Activated CD4-positive, alpha-beta T cell treated with anti-CD3 and anti-CD28 coated beads, Interleukin-2, amount 50 U/mL, for 1 hour (primary cell): ENCODE measurements around the gene FGR.

ENCODE experiments used
- DNase-seq: peaks from one replicate; pipeline ENCODE4 v3.0.0-alpha.2; 2020

The FGR gene

GRCh38 chr1:27615346-27616192 is 19.4 kb downstream of the FGR start:
- DNase-seq: no peak

DNA sequence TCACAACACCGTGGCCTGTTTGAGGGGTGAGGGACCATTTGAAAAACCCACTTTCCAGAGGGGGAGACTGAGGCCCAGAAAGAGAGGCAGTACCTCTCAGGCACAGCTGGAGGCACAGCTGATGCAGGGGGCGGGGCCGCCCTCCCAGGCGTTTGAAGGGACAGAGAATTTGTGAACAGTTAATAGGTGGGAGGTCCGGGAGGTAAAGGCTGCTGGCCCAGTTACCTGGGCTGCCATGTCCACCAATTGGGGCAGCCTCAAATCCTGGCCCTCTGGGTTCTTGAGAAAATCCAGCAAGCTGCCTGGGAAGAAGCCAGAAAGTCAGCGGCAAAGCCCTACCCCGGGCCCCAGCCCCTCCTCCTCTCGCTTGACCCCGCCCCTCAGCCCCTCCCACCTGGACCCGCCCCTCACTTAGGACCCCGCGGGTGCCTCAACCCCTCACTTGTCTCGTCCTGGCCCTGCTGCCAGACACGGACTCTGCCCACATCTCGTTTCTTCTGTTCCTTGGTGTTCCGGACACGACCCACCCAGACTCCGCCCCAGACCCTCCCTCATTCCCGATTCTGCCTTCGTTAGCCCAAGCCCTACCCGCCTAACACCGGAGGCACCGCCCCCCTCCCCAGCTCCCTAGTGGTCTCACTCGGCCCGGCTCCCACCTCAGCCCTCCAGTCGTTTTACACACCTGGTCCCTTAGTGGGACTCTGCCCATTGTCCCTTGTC is 20.2 kb downstream of the FGR start:
- DNase-seq: no peak

DNA sequence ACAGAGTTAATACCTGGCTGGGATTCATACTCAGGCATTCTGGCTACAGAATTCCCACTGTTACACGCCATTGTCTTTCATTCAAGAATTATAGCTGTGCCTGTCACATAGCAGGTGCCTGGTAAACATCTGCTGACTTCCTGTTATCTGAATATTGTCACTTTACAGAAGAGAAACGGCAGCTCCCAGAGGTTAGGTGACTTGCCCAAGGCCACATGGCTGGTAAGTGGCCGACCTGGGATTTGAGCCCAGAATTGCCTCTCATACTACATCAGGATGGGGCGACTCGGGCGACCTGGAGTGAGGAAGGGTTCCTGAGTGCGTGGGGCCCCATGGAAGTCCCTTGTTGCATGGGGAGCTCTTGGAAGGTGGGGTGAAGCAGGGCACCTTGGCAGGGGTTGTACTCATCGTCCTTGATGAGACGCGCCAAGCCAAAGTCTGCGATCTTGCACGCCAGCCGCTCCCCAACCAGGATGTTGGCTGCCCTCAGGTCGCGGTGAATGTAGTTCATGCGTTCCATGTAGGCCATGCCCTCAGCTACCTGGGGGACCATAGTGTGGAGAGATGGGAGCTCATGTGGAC is 20.9 kb downstream of the FGR start:
- no peak for DNase-seq

DNA sequence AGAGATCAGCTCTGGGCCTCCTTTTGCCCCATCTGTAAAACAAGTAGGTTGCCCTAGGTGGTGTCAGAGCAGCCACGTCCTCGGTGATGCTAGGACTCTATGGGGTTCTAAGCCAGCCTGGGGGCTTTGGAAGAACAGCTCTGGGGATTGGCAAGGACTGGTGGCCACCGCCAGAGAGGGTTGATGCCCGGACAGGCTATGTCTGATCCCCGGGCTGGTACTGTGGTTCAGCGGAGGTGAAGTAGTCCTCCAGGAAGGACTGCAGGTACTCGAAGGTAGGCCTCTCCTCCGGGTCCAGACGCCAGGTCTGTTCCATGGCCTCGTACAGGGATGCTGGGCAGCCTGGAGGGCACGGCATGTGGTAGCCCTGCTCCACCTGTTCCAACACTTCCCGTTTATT is 22.3 kb downstream of the FGR start:
- no peak for DNase-seq

DNA sequence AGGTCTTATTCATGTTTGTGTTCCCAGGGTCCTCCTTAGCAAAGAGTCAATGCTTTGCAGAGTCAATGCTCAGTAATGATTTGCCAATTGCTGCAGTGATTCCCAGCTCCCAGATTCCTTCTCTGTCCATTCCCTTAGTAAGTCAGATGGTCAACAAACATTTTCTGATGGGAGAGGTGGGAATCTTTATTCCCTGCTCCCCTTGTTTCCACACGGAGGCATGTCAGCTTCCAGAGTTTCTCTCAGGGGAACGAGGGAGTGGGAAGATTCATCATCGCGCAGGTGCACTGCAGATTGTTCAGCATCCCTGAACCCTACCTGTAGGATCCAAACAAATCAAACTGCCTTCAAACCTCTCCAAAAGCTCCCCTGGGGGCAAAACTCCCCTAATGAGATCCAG is 23.5 kb downstream of the FGR start:
- no peak for DNase-seq

DNA sequence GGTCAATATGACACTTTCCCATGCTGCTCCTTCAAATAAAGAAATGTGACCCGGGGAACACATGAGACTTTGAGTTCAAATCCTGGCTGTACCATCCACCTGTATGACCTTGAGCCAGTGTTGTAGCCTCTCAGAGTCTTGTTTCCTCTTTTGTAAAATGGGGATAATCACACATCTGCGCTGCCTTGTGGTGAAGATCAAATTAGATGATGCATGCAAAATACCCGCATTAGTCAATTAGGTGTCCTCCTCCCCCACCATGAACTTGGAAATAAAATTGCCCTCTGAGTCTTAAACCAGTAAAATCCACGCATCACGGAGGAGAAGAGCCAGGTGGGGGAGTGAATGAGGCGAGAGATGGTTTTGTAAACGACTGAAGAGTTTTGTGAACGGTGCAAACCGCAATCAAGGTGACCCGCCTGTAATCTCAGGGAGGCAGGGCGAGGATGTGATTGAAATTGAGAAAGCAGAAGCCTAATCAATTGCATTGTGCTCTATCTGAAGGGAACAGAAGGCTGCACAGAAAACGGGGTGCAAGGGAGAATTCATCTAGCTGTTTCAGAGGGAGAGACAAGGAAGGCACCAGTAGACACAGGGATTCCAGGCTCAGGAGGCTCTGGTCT is 25.3 kb downstream of the FGR start:
- no peak for DNase-seq

DNA sequence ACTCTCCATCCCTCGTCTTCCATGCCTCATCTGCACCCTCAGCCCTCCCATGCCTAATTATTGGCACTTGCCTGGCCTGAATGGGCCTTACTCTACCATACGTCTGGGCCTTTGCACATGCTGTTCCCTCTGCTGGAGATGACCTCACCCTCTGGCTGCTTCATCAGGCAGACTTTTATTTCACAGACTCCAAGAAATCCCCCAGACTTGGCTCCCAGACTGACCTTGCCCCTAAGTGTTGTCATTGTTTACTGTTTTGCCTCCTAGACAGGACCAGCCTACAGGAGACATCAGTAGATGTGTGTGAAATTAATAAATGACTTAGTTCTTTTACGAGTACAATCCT is 25.8 kb downstream of the FGR start:
- no peak for DNase-seq

- DNase-seq: no peak
These were observed 27.7 kb downstream of the FGR start for GRCh38 chr1:27607239-27607804.

- DNase-seq: no peak
These were observed 28.2 kb downstream of the FGR start for GRCh38 chr1:27606708-27607238.

- peak; percentile 63 for DNase-seq
These were observed 28.9 kb downstream of the FGR start for GRCh38 chr1:27605796-27606707.

DNA sequence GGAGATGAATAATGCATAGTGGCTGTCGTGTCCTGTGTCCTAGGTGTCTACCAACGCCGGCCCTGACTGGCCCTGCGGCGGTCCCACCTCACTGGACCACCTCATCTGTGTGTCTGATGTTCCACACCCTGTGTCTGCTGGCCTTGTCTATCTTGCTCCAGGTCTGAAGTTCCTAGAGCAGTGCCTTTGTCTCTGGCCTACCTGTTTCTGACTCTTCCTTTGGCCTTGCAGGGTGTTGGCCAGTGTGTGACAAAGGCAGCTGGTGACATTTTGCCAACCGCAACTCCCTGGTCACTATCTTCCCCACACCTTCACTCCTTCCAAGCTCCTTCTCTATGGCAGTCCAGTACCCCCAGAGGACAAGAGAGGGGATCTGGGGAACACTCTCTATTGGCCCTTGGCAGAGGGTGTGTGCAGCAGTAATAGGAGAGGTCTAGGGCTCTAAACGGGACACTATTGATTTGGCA is 29.7 kb downstream of the FGR start:
- no peak for DNase-seq

DNA sequence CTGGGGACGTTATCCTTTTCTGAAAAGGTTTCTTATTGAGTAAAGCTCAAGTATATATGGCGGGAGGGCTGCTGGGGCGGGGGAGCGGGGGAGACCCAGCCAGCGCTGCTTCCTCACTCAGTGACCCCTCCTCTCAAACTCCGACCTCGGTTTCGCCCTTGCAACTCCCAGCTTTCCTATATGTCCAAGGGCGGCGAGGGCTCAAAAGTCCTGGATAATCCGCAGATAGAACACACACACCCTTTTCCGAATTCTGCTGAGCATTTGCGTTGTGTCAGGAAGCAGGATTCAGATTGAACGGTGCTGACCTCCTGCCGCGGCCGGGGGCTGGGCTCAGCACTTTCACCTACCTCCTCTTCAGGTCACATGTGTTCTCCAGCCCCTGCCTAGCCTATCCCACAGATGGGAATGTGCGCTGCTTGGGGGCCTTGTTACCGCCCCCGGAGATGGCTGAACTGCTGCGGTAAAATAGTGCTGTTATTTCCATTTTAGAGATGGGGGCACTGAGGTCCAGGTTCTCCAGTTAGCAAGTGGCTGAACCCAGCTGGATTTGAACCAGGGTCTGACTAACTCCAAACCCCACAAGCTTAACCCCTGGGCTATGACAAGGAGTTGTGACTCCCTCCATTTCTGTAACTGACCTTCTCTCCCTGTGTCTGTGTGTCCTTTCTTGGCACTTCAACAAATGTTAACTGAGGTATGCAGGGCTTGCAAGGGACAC is 30.2 kb downstream of the FGR start:
- DNase-seq: no peak

GRCh38 chr1:27603681-27604578 is 31.1 kb downstream of the FGR start, which contains the start of gene AHDC1:
Gene AHDC1, minus strand, starts transcription at chr1:27604144. Its CDS starts 52,029 bp downstream, at chr1:27552115.
- peak; percentile 92 for DNase-seq

DNA sequence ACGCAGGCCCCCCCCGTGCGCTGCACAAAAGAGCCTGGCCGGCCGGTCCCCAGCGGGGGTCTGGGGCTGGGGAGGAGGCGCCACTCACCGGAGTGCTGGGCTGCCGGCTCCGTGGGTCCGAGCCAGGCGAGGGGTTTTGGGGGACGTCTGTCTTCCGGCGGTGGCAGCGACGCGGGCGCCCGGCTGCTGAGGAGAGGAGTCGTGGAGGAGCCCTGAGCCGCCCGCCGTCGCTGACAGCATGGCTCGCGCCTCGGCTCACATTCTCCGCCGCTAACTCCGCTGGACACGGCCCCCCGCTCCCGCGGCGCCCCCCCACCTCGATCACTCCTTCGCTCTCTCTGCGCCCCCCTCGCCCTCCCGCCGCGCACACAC is 31.7 kb downstream of the FGR start:
- DNase-seq: peak; percentile 31

DNA sequence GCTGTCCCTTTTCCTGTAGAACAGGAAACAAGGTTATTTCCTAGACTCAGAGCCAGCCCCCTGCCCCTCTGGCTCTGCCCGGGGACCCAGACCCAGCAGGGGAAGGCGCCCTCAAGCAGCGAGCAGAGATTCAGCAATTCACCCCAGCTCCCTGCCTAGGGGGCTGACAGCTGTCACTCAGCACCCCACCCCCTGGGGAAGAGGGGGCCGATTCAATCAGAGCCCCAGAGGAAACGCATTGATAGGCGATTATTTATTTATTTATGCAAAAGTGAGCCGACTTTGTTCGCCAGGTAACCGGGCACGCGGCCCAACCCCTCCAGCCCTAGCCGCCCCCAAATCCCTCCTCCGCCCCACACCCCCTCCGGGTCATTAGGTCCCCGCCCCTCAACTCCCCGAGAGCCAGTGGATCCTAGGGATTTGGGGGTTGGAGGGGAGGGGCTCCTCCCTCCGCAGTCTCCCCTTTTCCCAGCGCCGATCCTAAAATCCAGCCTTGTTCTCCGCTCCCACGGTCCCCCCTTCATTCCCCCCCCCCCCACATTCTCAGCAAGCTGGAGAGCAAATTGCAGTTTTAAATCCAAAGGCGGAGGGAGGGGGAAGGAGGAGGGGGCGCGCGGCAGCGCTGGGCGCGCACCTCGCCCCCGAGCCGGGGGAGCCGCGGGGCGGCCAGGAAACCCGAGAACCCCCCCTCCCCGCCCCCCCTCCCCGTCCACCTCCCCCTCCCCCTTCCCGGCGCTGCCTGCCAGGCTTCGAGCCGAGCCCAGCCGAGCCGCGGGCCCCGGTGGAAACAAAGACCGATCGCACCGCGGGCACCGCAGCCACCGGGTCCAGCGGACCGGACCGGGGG is 32.3 kb downstream of the FGR start:
- DNase-seq: peak; percentile 33

- no peak for DNase-seq
These were observed 33.1 kb downstream of the FGR start for GRCh38 chr1:27601771-27602461.

DNA sequence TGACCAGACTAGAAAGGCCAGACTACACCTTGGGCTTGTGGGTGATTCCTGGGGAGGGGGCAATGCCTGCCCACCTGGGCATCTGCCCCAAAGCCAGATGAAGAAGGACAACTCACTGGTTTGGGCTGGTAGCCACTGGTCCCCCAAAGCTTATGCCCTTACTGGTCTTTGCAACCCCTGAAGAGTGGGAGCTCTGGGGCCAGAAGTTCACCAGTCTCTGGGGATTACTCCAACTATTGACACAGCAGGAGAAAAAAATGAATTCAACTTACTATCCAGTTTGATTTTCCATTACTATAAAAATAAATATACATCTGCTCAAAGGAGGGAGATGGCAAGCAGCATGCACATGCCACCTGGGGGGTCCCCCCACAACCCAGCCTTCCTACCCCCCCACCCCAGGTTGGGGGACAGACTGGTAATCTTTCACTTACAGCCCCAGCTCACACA is 33.6 kb downstream of the FGR start:
- DNase-seq: no peak

DNA sequence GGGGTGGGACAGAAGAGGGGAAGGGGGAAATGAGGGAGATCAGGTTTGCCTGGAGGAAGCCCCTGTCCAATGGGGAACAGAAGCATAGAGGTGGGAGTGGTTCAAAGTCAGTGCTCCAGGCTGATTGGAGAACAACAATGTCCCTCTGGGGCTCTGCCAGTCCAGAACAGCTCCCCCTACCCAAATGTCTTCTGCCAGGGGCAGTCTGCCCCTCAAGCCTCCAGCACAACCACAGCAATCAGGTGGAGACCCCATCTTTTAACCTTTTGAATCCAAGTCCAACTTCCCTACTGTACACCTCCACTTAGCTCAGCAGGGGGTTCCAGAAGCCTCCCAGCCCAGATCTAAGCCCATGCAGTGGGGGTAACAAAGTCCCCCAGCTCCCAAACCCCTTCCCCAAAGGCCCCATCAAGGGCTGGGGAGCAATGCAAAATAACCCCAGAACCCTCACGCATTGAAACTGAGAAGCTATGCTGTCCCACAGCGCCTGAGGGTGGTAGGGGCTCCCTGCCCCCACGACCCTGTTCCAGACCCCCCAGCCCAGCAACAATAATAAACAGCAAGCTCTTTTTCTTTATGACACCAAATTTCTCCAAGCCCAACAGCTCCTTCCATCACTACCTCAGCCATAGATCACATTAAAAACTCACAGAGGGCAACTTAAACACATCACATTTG is 34.3 kb downstream of the FGR start:
- DNase-seq: no peak
